HG02970 (cell line): ENCODE measurements around the gene ARAP3.
A peak's percentile ranks its signal among the peaks of the same experiment; 100 is the strongest.
"Not testable (repeated sequence)": the region's sequence is repeated elsewhere in the genome, so short reads cannot be mapped to it uniquely, and the experiment has no call there.

Source experiments
- ATAC-seq: cut with Tn5 transposase; IDR thresholded peaks from one replicate; pipeline ENCODE4 v1.9.1; 2021; ENCODE audit warnings: mild to moderate bottlenecking, moderate library complexity, moderate number of reproducible peaks; ENCODE audit not compliant: unreplicated experiment, low FRiP score

Gene ARAP3

GRCh38 chr5:141623186-141623585 lies 58.8 kb downstream of the ARAP3 start:
- no peak for ATAC-seq

DNA sequence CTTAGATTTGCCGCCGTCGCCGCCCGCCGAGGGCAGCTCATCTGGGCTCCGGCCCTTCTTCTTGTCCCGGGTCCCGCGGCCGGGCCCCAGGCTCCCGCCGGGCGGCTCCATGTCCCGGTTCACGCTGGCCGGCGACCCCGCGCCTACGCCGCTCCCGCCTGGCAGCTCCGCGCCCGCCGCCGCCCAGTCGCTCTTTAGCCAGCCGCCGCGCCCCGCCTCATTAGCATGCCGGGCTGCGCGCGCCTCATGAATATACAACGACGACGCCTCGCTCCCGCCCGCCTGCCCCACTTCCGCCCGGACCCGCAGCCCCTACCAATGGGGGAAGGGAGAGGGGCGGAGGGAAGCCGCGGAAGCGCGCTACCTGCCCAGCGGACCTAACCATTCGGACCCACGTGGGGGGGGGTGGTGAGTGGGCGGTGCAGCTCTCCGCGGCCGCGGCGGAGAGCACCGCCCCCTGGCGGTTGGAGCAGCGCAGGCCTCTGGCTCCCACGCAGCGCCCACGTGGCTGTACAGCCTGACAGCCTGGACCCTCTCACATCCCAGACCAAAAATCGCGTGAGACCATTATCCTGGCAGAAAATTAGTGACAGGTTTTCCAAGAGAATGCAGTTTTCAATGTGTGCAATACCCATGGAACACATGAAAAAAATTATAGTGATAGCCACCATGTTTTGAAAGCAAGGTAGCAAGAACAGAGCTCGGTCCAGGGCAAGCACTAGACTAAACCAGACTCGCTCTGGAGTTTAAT lies 63.1 kb downstream of the ARAP3 start, which contains the start of gene DIAPH1:
TSS of gene DIAPH1 (minus strand) at position 197 of the 751 bp plus-strand sequence. CDS start at position 111, 86 bp downstream.
- peak; percentile 89 for ATAC-seq

GRCh38 chr5:141618030-141618803 lies 63.8 kb downstream of the ARAP3 start:
- ATAC-seq, result peak; percentile 30

- no peak for ATAC-seq
Observed at GRCh38 chr5:141617682-141618029, 64.4 kb downstream of the ARAP3 start.

DNA sequence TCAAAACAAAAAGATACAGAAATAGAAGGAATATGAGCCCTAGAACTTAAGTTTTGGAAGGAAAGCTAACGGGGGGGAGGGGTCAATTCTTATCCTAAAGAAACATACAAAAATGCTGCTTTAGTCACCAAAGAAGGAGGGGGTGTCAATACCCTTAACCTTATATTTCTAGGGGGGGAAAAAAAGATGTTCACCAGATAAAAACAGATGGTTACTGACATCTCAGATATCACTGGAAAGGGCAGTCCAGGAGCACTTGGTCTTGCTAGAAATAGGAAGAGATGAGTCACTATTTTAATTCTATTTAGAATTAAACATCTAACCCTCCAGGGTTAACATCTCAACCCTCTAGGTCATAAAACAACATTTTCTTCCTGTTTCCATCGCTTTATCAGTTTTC lies 64.9 kb downstream of the ARAP3 start:
- ATAC-seq, result no peak

DNA sequence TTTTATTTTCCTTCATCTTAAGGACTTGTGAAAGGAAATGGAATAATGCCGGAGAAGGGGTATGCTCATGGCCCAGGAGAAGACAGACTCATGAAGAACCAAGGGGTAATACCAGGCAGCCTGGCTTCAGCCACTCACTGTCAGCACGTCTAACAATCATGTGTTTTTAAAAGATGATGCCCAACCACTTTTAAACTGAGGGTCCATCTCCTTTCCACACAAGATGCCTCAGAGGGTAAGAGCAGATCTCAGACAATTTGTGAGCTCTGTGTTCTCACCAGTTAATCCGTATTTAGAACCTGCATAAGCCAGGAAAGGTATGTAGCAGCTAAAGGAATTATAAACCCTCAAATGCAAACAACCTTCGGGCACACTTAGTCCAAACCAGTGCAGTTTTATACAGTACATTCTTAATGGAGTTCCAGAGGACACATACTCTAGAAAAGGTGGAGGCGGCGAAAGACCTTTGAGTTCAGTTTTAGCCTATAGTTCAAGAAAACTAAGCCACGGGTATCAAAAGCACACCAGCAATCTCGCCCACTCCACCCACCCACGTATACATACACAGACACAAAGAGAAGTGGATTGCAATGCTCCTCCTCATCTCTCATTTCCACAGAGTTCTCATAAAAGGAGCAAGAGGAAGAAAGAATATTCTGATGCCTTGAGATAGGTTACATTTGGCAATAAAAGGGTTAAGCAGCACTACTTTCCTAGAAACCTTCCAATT lies 65.9 kb downstream of the ARAP3 start:
- no peak for ATAC-seq

GRCh38 chr5:141613344-141613743 lies 68.7 kb downstream of the ARAP3 start:
- ATAC-seq, result no peak

DNA sequence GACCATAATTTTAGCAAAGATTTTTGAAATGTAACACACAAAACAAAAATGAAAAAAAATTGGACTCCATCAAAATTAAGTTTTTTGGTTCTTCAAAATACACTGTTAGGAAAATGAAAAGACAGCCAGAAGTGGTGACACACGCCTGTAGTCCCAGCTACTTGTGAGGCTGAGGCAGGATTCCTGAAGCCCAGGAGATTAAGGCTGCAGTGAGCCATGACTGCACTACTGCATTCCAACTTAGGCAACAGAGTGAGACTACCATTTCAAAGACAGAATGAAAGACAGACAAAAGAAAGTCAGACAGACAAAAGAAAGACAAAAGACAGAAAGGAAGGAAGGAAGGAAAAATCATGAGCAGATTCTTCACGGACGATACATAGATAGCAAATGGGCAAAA lies 70.7 kb downstream of the ARAP3 start:
- no peak for ATAC-seq

DNA sequence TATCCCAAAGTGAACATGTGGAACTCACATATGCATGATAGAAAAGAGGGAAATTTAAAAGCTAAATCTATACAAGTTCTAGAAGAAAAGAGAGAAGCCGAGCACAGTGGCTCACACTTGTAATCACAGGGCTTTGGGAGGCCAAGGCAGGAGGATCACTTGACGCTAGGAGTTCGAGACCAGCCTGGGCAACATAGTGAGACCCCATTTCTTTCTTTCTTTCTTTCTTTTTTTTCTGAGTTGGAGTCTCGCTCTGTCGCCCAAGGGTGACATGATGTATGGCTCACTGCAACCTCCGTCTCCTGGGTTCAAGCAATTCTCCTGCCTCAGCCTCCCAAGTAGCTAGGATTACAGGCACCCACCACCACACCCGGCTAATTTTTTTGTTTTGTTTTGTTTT lies 72.1 kb downstream of the ARAP3 start:
- ATAC-seq, result not testable (repeated sequence)

DNA sequence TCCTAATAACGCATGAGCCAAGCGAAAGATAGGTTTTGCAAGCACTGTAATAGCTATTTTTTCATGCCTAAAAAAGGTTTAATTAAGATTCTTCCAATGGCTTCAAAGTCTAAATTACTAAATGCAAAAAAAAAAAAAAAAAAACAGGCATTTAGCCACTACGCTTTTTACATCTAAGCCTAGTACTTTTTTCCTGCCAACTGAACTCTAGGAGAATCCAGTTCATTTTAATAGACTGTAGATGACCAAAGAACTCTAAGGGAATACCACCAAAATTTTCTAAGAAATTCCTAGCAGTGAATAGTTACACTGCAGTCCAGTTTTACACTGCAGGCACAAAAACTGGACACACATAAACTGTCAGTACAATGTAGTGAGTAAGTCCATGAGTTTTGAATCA lies 73.0 kb downstream of the ARAP3 start:
- ATAC-seq, result no peak

DNA sequence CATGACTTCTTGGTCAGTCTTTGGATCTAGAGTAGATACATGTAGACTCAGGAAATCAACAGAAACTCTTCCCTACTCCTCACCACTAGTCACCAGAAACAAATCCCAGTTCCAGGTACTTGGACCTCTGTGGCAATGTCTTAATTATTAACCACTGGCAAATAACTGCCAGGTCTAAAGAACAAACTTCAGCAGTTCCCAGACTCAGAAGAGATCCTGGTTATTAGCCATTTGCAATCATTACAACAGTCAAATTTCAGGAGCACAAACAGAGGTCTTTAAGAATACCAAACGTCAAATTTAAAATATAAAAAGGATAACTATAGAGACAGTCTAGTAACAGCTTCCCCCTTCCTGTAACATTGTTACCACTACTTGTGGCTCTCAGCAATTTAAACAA lies 73.5 kb downstream of the ARAP3 start:
- no peak for ATAC-seq

DNA sequence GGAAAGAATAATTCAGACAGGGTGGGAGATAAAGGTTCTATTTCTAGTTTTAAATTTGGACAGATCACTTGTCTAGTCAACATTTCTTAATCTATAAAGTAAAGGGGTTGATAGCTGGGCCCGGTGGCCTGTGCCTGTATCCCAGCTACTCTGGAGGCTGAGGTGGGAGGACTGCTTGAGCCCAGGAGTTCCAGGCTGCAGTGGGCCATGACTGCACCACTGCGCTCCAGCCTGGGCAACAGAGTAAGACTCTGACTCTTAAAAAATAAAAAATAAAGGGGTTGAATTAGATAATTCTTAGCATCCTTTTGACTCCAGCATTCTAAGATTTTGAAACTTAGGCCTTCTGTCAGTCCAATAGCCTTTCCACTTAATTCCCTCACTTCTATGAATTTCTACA lies 74.0 kb downstream of the ARAP3 start:
- no peak for ATAC-seq

- peak; percentile 86 for ATAC-seq
Observed at GRCh38 chr5:141605523-141606277, 76.3 kb downstream of the ARAP3 start.

DNA sequence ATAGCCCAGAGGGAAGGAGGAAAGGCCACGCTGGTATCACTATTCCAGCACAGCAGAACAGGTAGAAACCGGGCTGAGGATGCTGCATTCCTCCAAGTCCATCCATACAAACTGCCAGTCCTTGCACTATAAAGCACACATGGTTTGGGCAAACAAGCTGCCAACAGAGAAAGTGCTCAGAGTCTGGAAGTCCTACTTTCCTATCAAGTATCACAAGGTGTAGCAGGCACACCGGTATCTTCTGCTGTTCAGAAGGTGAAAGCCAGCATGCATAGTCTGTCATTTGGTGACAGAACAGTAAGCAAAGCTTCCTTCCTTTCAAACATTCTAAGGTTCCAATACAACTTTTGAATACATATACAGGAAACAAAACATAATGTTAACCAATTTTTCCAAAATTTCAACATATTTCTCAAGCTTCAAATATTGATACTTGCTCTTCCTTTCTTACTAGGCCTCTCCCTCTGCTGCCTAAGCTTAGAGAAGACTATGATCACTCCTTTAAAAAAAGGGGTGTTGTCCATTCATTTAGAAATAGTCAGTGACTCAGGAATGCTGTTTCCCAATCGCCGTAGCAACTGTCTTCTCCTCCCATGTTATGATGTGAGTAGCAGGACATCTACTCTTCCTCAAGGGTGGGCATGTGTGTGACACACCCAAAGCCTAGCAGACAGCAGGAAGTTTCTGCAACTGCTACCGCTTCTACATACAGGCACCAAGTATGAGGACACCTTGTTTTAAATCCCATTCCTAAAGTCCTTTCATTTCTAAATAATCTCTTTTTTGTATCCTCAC lies 77.9 kb downstream of the ARAP3 start:
- ATAC-seq, result no peak
